ENCODE data around the gene TBX4. TPM values are rescaled to one million over a fixed set of nuclear protein-coding genes. Genes with fewer than 3 reads are reported as not detected.

TBX4 gene
- total RNA-seq, 4 donors from 2014 or later: not detected

GRCh38 chr17:61419496-61420046 lies 32.7 kb upstream of the TBX4 start:
- ATAC-seq (ENCODE audit: low FRiP score): no peak
- no peak for DNase-seq (ENCODE audit: low spot score)
- TF ChIP-seq, protein P1, sequence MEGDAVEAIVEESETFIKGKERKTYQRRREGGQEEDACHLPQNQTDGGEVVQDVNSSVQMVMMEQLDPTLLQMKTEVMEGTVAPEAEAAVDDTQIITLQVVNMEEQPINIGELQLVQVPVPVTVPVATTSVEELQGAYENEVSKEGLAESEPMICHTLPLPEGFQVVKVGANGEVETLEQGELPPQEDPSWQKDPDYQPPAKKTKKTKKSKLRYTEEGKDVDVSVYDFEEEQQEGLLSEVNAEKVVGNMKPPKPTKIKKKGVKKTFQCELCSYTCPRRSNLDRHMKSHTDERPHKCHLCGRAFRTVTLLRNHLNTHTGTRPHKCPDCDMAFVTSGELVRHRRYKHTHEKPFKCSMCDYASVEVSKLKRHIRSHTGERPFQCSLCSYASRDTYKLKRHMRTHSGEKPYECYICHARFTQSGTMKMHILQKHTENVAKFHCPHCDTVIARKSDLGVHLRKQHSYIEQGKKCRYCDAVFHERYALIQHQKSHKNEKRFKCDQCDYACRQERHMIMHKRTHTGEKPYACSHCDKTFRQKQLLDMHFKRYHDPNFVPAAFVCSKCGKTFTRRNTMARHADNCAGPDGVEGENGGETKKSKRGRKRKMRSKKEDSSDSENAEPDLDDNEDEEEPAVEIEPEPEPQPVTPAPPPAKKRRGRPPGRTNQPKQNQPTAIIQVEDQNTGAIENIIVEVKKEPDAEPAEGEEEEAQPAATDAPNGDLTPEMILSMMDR (IDR thresholded peaks at IDR 0.05): no peak

DNA sequence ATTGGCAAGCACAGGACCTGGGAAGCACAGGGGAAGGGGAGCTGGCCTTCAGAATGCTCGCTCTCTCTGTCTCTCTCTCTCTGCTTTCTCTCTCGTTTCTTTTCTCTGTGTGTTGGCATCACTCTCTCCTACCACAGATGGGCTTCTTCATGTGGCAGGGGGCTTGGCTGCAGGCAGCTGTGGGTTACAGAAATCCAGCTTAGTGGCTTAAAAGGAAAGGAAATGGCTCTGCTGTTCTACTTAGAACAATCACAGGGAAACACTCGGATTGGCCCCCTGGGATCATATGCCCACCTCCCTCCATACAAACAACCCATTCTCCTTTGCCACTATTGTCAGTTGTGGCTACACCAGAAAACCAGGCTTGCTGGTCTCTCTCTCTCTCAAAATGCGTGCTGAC lies 32.2 kb upstream of the TBX4 start:
- TF ChIP-seq, protein P1 (IDR thresholded peaks at IDR 0.05): no peak
- DNase-seq (ENCODE audit: low spot score): no peak
- ATAC-seq (ENCODE audit: low FRiP score): no peak

- TF ChIP-seq, protein P1 (IDR thresholded peaks at IDR 0.05): no peak
- no peak for ATAC-seq (ENCODE audit: low FRiP score)
- DNase-seq (ENCODE audit: low spot score): no peak
Observed at GRCh38 chr17:61420745-61421398, 31.4 kb upstream of the TBX4 start.

DNA sequence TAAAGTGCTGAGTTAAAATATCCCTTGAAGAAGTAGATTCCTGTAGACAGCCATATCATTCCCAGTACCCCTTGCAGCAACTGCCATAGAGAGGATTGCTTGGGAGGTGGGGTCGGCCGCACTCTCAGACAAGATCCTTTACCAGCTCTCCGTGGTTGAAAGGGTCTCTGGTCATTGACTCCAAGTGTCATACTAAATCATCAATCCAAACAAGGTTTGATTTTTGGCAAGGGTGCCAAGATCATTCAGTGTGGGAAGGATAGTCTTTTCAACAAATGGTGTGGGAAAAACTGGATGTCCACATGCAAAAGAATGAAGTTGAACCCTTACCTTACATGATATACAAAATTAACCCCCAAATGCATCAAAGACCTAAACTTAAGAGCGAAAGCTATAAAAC lies 30.8 kb upstream of the TBX4 start:
- ATAC-seq (ENCODE audit: low FRiP score): no peak
- DNase-seq (ENCODE audit: low spot score): no peak
- TF ChIP-seq, protein P1 (IDR thresholded peaks at IDR 0.05): no peak

DNA sequence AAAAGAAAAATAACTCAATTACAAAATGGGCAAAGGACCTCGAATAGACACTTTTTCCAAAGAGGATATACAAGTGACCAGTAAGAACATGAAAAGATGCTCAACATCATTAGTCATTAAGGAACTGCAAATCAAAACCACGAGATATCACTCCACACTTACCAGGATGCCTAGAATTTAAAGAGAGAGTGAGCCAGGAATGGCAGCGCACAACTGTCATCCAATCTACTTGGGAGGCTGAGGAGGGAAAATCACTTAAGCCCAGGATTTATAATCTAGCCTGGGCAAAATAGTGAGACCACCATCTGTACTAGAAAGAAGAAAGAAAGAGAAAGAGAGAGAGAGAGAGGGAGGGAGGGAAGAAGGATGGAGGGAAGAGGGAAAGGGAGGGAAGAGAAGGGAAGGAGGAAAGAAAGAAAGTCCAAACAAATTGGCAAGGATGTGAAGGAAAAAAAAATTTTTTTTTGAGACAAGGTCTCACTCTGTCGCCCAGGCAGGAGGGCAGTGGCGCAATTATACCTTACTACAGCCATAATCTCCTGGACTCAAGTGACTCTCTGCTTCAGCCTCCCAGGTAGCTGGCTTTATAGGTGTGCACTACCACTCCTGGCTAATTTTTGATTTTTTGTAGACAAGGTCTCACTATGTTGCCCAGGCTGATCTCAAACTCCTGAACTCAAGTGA lies 30.0 kb upstream of the TBX4 start:
- ATAC-seq (ENCODE audit: low FRiP score) (no peak), DNase-seq (ENCODE audit: low spot score) (no peak)
- TF ChIP-seq, protein P1 (IDR thresholded peaks at IDR 0.05): no peak

DNA sequence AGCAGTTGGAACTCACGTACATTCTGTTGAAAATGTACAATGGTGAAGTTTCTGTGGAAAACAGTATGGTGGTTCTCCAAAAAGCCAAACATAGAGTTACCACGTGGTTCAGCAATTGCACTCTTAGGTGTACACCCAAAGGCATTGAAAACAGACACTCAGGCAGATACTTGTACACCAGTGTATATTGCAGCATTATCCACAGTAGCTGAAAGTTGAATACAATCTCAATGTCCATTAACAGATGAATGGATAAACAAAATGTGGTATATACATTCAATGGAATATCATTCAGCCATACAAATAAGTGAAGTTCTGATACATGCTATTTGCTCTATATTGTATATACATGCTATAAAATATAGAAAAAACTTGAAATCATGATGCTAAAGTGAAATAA lies 29.4 kb upstream of the TBX4 start:
- TF ChIP-seq, protein P1 (IDR thresholded peaks at IDR 0.05): no peak

More for the DNA sequence above, 29.4 kb upstream of the TBX4 start:
- no peak for ATAC-seq (ENCODE audit: low FRiP score)
- DNase-seq (ENCODE audit: low spot score): no peak
